ENCODE results near the gene MAB21L1.

MAB21L1 gene

GRCh38 chr13:35475960-35476943 lies at the start of gene MAB21L1:
Gene MAB21L1, minus strand, starts transcription at chr13:35476689. Its CDS starts 551 bp downstream, at chr13:35476138.
- no peak for FAIRE-seq

GRCh38 chr13:35524171-35524570 lies 47.7 kb upstream of the MAB21L1 start:
- FAIRE-seq = no peak

- FAIRE-seq = no peak
Observed at GRCh38 chr13:35518337-35518946, 42.0 kb upstream of the MAB21L1 start.

GRCh38 chr13:35514801-35515502 lies 38.5 kb upstream of the MAB21L1 start:
- no peak for FAIRE-seq

- FAIRE-seq = no peak
Observed at GRCh38 chr13:35514061-35514477, 37.6 kb upstream of the MAB21L1 start.

GRCh38 chr13:35512271-35512920 lies 35.9 kb upstream of the MAB21L1 start:
- no peak for FAIRE-seq

- no peak for FAIRE-seq
Observed at GRCh38 chr13:35502456-35502855, 26.0 kb upstream of the MAB21L1 start.

- no peak for FAIRE-seq
Observed at GRCh38 chr13:35501661-35502235, 25.3 kb upstream of the MAB21L1 start.

- FAIRE-seq = no peak
Observed at GRCh38 chr13:35500144-35500543, 23.7 kb upstream of the MAB21L1 start.

- no peak for FAIRE-seq
Observed at GRCh38 chr13:35499676-35500075, 23.2 kb upstream of the MAB21L1 start.

- FAIRE-seq = no peak
Observed at GRCh38 chr13:35499196-35499662, 22.7 kb upstream of the MAB21L1 start.

- no peak for FAIRE-seq
Observed at GRCh38 chr13:35498231-35498630, 21.7 kb upstream of the MAB21L1 start.

GRCh38 chr13:35496761-35497386 lies 20.4 kb upstream of the MAB21L1 start:
- FAIRE-seq = no peak

- FAIRE-seq = no peak
Observed at GRCh38 chr13:35496006-35496405, 19.5 kb upstream of the MAB21L1 start.

- no peak for FAIRE-seq
Observed at GRCh38 chr13:35489050-35489449, 12.6 kb upstream of the MAB21L1 start.

GRCh38 chr13:35485424-35485823 lies 8.9 kb upstream of the MAB21L1 start:
- no peak for FAIRE-seq

- no peak for FAIRE-seq
Observed at GRCh38 chr13:35484384-35484783, 7.9 kb upstream of the MAB21L1 start.

GRCh38 chr13:35483761-35484160 lies 7.3 kb upstream of the MAB21L1 start:
- FAIRE-seq = no peak

GRCh38 chr13:35482527-35482926 lies 6.0 kb upstream of the MAB21L1 start:
- FAIRE-seq = no peak

- FAIRE-seq = no peak
Observed at GRCh38 chr13:35481777-35482176, 5.3 kb upstream of the MAB21L1 start.

- FAIRE-seq = no peak
Observed at GRCh38 chr13:35480346-35480745, 3.9 kb upstream of the MAB21L1 start.

- FAIRE-seq = no peak
Observed at GRCh38 chr13:35479706-35480105, 3.2 kb upstream of the MAB21L1 start.
